Stromal cell of bone marrow (primary cell): Measurements from ENCODE around the gene MRM2.
"Not testable (repeated sequence)": the region's sequence is repeated elsewhere in the genome, so short reads cannot be mapped to it uniquely, and the experiment has no call there.

Experiments
- DNase-seq: peaks from one replicate; pipeline ENCODE4 v3.0.0-alpha.2; 2012; ENCODE audit warnings: low read depth

Gene MRM2

DNA sequence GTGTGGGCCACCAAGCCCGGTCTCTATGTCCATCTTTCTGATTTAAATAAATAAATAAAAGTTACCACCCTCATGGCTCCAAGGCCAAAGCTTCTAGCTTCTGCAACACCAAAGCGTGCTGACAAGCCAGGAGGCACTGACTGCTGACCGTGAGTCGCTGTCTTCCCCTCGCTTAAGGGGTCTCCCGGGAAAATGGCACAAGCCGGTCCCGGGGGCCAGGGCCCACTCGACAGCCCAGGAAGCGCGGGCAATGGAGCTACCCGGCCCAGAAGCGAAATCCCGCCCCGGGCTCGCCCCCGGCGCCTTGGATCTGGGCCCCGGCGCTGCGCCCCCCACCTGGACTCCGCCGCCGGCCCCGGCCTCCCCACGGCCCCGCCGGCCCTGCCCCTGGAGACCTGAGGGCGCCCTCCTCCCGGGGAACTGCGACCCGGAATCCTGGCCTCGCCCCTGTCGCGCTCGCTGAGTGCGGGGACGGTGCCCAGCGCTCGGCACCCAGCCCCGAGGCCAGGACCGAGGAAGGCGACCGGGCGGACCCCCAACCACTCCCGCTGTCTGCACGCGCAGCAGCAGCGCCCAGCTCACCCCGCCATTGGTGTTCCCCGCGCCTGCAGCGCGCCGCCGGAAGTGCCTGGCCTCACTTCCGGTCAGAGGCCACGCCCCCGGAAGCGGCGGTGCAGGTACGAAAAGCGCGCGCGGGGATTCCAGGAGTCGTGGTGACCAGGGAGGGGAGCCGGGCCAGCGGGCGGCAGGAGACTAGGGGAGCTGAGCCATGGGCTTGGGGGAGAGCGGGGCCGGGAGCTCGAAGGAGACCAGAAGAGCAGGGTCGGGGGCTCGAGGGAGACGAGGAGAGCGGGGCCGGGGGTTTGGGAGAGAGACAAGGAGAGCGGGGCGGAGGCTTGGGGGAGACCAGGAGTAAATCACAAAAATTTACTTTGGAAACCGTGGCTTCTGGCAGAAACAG lies at the start of gene MRM2, which contains the start of gene NUDT1:
MRM2 (minus strand) TSS at position 626 of the 961 bp plus-strand sequence; CDS start at position 590, 36 bp downstream.
NUDT1 (plus strand) TSS at position 647 of the 961 bp plus-strand sequence. CDS start 2,349 bp downstream, outside the sequence.
- peak; percentile 51 for DNase-seq

GRCh38 chr7:2290877-2291276 lies 48.9 kb upstream of the MRM2 start:
- DNase-seq: no peak

GRCh38 chr7:2289621-2290020 lies 47.6 kb upstream of the MRM2 start:
- no peak for DNase-seq

GRCh38 chr7:2289111-2289586 lies 47.1 kb upstream of the MRM2 start:
- DNase-seq: no peak

DNA sequence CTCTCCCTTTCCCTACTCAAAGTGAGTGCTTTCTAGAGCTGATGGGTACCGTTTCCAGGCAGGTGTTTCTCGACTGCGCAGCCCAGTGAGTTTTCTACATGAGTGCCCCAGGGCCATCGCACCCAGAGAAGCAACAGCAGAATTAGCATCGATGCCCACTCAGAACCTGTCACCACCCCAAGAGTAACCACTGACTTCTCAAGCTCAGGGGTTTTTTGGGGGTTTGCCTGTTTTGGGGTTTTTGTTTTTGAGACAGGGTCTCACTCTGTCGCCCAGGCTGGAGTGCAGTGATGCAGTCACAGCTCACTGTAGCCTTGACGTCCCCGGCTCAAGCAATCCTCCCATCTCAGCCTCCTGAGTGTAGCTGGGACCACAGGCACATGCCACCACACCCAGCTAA lies 46.5 kb upstream of the MRM2 start:
- DNase-seq: no peak

- no peak for DNase-seq
These were observed 45.7 kb upstream of the MRM2 start for GRCh38 chr7:2287745-2288144.

DNA sequence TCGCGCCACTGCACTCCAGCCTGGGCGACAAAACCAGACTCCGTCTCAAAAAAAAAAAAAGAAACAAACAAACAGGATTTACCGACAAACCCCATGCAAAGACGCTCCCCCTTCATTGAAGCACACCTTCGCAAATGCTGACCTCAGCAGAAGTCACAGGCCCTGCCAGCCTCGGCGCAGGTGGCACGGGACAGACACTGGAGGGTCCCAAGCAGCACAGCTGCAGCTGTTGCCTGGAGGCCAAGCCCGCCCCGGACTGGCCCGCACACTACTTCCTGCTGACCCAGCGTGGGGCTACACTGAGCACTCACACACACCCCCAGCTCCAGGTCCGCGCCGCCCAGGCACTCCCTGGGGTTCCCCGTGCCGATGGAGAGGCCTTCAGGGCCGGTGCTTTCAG lies 41.1 kb upstream of the MRM2 start:
- no peak for DNase-seq

DNA sequence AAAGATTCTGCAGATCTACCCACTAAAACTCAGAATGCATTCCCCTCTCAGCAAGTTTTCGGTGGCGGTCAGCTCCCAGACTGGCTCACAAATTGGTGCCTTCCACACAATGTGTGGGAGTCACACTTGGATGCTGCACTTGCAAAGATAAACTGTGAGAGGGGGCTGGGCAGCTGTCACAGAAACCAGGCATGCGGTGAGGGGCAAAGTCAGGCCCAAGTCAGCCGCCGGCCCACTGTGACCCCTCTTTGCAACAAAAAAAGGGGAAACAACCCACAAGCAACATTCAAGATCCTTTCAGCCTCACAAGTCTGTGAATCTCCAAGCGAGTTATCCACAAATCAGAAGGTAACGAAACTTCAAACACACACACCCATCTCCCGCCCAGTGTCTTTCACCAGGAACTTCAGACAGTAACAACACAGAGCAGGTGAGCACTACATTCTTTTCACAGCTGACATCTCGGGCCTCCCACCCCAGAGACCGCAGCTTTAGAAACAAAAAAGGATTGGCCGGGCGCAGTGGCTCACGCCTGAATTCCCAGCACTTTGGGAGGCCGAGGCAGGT lies 40.3 kb upstream of the MRM2 start:
- DNase-seq: no peak

GRCh38 chr7:2281541-2281940 lies 39.5 kb upstream of the MRM2 start:
- DNase-seq: peak; percentile 10

- DNase-seq: no peak
These were observed 38.4 kb upstream of the MRM2 start for GRCh38 chr7:2280424-2280823.

DNA sequence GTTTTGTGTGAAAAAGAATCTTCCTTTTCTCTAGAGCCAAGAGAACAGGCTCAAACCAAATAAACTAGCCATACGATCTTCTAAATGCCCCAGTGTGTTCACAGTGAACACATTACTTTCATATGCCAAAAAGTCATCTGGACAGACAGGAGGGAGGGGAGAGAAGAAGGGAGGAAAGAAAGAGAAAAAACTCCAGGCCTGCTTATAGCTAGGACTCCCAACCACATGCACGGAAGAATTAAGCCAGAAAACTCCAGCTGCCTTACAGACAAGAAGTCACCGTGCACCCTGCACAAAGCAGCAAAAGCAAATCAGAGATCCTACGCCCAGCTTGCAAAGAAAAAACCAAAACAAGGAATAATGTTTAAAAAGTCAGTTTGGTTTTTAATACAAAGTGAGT lies 37.9 kb upstream of the MRM2 start:
- no peak for DNase-seq

DNA sequence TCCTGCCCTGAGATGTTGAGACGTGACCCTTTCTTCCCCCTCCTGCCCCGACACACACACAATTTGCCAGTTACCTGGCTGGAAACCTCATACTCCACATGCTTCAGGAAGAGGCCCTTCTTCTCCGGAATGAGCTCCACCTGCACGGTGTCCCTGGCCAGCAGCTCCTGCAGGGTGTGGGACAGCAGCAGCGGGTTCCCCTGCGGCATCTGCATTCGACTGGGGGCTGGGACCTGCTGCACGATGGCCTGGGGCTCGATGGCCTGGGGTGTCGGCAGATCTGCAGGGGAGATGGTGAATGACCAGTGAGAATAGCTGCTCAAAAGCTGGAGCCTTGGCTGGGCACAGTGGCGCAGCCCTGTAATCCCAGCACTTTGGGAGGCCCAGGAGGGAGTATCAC lies 36.0 kb upstream of the MRM2 start:
- no peak for DNase-seq

DNA sequence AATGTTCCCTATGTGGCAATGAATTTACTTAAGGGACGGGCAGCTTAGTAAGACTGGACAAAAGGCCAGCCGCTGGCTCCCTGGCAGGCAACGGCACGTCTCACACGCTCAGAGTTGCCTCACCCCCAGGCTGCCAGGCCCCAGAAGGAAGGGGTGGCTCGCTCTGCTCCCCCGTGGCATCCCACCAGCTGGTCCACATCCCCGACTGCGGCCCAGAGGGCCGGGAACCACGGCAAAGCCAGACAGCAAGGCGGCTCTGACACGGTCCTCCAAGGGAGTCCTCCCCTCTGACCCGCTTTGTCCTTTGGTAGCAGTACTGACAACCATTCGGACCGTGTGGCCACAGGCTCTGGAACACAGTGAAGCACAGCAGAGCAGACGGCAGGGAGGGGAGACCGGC lies 34.1 kb upstream of the MRM2 start:
- no peak for DNase-seq

DNA sequence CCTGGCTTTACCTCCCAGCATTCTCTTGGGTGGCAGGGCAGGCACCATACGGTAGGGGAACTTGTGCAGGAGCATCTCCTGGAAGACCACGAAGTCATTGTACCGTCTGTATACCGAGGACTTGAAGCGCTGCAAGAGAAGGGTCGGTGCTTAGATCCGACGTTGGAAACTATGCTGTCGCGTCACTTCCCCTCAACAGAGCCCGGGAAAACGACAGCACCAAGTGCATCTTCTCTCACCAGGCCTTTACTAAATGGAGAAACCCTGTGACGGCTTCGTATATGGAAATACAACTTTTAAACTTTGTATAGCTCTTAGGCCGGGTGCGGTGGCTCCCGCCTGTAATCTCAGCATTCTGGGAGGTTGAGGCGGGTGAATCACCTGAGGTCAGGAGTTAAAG lies 33.1 kb upstream of the MRM2 start:
- no peak for DNase-seq

DNA sequence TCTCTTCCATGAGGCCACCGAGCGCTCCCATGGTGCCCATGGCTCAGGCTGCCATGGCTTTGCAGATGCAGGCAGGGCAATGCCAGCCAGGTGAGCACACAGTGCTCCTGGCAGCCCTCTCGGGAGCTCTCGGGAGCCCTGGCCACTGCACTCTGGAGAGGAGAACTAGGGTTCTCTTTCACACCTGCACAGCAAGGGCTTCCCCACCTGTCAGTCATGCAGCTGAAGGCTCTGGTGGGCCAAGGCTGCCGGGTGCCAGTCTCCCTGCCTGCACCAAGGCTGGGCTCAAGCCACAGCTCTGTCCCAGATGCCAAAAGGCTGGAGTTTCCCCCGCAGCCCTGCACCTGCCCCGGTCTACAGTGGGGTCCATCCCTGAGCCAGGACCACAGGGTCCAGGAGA lies 32.7 kb upstream of the MRM2 start:
- no peak for DNase-seq

GRCh38 chr7:2273866-2274265 lies 31.9 kb upstream of the MRM2 start:
- no peak for DNase-seq

DNA sequence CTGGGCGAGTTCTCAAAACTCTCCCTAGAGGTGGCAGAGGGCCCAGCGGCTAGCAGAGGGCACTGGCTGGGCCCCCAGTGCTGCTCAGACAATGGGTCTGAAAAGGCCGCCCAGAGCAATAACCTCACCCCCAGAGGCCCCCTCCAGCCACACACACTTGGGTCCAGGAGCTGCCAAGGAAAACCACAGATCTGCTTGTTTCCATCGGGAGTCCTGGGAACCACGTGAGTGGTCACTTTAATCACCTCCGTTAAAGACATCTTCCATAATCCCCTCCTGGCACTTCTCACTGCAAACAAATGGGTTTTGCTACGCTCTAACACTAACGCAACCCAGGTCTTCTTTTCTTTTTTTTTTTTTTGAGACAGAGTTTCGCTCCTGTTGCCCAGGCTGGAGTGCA lies 30.0 kb upstream of the MRM2 start:
- DNase-seq: no peak

DNA sequence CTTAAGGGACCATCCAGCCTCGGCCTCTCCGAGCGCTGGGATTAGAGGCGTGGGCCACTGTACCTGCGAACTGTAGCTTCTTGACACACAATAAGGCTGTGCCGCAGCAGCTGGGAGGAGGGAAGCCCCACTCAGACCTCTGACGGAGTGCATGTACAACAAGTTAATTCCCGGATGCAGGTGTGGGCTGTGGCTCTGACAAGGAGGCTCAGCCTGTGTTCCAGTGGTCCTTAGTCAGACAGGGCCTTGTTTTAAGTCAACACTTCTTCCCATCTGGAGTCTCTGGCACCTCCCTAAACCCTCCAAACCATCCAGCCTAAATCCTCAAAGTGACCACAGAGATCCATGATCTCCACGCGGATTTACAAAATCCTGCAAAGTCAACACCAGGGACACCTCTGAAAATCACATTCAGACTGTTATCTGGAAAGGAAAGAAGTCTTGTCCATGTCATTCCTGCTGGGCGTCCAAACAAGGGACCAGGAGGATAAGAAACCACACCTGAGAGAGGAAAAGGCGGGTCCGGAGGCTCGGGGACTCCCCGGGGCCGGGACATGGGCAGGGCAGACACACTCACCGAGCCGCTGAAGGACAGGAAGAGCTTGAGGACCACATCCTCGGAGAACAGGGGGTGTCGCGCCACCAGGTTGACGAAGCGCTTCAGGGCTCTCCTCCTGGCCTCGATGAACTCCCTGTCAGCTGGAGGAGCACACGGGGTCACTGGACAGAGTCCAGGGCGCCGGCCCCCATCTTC lies 29.4 kb upstream of the MRM2 start:
- DNase-seq: no peak

DNA sequence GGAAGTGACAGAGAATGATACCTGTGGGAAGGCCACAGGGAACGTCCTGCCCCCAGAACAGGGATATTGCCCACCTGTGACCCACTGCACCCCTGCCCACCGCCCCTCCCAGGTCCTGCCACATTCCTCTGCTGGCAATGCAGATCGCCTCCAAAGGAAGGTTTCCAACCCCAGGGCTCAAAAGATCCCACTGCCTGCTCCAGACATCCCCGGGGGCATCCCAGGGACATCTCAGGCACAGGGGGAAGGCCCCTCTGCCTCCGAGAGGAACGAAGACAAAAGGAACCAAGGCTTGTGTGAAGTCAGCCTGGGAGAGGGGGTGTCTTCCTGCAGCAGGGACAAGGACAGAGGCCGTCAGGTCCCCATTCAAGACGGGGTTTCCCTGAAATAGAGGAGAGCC lies 28.5 kb upstream of the MRM2 start:
- DNase-seq: no peak

GRCh38 chr7:2269991-2270460 lies 28.0 kb upstream of the MRM2 start:
- no peak for DNase-seq

- not testable (repeated sequence) for DNase-seq
These were observed 27.3 kb upstream of the MRM2 start for GRCh38 chr7:2269089-2269990.
